HS-27A (cell line): ENCODE results near the gene DDX3X.
"Not testable (repeated sequence)": the region's sequence is repeated elsewhere in the genome, so short reads cannot be mapped to it uniquely, and the experiment has no call there.

ENCODE experiments used
- DNase-seq: peaks from one replicate; pipeline ENCODE4 v3.0.0-alpha.2; 2012; ENCODE audit warnings: low read depth, missing footprints

Gene DDX3X

GRCh38 chrX:41329101-41329500 lies 4.9 kb upstream of the DDX3X start:
- no peak for DNase-seq

DNA sequence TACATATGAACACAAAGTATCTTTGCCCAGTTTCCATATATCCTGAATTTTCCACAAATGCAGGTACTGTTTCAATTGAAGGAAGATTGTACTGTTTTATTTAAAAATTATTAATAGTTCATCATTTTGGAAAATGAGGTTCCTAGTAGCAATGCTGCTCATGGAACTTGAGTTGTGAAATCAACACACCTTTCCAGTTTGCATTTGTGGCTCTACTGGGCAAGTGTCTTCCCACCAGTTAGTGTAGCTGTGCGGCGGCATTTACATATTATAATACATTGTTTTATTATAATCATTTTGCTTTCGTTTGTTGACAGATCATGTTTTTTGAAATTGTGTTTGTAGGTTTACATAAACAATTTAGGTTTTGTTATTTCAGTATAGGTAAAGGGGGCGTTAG lies 2.0 kb upstream of the DDX3X start:
- DNase-seq, result no peak

DNA sequence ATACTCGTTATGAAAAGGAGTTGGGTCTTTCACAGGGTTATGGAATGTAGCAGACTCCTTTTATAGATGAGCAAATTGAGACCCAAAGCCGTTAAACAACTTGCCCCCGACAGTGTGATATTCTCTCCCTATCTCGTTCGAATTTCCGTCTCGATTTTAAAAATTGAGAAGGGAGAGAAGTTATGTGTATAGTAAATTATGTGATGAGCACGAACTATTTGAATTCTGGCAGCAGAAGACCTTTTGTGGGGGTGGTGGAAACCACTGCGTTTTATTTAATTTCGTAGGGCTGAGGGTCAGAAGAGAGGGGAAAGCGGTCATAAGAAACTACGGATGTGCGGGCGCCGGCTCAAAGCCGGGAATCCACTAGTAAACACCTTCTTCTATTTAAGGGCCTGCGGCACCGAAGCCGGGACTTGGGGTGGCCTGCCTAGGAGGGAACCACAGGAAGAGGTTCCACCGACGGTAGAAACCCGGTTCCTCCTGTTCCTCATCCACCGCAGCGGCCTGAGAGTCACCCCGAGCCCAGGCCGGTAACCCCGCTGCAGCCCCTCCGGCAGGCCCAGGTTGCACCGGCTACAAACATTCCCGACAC lies 1.5 kb upstream of the DDX3X start:
- DNase-seq, result no peak

- peak; percentile 50 for DNase-seq
Observed at GRCh38 chrX:41333003-41333743, 789 bp upstream of the DDX3X start.

DNA sequence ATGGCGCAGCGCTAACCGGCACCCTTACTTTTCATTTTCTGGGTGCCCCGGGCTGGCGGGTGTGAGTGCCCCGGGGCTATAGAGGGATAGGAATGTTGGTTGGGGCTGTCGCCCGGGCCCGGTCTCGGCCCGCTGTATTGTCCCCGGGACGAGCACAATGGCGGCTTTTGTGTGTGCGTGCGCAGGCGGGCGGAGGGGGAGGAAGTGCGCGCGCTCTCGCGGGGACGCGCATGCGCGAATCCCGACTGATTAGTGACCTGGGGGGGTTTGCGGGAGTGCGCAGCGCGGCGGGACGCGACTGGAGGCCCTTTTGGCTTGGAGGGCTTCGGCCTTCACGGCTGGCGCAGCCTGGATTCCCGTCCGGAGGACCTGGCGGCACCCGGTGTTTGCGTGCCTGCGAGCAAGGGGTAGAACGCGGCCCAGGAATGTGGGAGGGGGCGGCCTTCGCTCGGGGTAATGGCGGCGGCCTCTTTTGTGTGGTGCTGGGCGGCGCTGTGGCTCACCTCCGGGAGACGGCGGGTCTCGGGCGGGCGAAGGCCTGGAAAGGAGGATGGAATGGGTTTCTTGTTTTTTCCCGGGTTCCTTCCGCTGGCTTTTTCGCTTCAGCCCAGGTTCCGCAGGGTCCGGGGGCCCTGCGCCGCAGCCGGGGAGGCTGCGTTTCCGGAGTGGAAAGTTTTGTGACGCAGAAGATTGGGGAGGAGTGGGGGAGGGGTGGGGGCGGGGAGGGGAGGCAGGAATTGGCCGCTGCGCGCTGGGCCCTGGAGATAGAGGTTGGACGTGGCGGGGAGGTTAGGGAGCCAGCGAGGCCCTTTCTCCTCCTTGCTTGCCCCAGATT lies 618 bp downstream of the DDX3X start:
- no peak for DNase-seq

DNA sequence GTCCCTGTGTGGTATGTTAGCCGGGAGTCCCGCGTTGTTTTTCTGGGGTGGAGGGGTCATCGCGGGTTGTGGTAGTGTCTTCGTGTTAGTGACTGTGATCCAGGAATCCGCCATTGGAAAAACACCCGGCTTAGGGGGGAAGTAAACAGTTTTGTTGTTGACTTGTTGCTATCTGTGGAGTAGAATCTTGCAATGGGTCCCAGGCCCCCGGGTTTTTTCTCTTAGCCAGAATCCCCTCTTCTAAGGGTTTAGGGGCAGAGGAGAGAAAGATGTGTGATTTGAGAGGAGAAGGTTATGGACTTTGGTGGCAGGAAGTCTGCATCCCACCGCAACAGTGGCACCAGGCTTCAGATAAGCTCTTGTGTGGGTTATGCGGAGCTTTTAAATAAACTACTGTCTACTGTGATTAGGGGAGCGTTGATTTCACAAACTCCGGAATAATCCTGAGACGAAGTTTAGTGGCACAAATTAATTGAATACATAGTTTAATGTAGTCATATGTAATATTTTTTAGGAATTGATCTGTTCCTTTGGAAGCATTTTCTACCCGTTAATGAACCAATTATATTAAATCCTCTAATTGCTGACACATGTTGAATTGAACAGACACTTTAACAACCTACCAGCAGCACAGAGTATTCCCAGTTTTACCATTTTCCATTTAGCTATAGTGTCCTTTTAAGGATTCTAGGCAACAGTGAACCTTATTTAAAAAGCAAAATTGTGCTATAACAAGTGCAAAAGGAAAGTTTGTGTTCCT lies 1.4 kb downstream of the DDX3X start:
- DNase-seq, result no peak

- DNase-seq, result no peak
Observed at GRCh38 chrX:41335958-41336331, 2.0 kb downstream of the DDX3X start.

DNA sequence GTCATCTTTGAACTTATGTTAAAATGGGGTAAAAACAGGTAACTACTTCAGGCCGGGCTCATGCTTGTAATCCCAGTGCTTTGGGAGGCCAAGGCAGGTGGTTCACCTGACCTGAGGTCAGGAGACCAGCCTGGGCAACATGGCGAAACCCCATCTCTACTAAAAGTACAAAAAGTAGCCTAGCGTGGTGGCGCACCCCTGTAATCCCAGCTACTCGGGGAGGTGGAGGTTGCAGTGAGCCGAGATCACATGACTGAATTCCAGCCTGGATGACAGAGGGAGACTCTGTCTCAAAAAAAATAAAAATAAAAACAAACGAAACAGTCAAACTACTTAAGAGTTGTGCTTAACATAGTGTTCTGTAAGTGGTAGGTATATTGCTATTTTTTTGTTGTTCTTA lies 2.5 kb downstream of the DDX3X start:
- DNase-seq, result no peak

- no peak for DNase-seq
Observed at GRCh38 chrX:41337140-41337539, 3.2 kb downstream of the DDX3X start.

DNA sequence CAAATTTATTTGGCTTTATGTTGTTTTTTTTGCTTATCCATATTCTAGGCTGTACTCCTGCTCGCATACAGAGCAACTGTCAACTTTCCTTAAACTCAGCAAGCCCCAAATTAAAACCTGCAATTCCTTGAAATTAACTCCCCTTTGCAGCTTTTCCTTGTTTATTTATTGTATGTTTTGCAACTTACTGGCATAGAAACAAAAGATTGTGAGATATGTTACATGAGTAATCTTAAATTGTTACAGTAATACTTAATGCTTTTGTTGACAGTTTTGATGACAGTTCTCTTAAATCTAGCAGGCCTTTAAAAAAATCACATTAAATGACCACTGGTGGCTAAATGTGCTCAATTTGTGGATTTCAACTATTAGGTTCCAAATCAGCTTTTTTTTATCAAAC lies 4.5 kb downstream of the DDX3X start:
- no peak for DNase-seq

- DNase-seq, result no peak
Observed at GRCh38 chrX:41339148-41339547, 5.2 kb downstream of the DDX3X start.

- DNase-seq, result no peak
Observed at GRCh38 chrX:41344053-41344452, 10.1 kb downstream of the DDX3X start.

DNA sequence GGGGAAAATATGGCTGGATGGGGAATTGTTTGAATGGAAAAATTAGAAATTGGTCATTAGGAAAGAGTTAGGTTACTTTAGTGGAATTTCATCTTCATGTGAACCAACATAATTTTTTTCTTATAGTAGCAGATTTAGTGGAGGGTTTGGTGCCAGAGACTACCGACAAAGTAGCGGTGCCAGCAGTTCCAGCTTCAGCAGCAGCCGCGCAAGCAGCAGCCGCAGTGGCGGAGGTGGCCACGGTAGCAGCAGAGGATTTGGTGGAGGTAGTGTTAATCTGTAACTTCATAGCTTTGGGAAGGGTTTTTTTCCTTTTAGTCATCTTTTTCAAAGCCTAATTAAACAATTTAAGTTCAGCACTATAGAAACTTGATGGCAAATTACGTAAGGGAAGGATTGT lies 13.2 kb downstream of the DDX3X start:
- no peak for DNase-seq

DNA sequence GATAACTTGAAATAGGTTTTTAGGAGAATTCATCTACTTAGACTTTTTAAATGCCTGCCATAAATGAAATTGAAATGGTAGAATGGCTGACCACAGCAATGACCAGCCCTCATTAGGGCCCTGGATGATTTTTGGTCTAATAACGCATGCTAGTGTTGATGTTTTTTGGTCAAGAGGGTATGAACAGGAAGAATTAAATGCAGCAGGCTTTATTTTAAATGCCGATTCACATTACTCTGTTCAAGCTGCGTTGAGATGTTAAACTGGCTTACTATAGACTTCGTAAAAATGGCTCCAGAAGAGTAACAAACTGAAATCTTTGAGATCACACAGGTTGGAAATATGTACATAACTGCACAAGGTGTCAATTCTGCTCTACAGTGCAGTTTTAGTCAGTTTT lies 14.6 kb downstream of the DDX3X start:
- no peak for DNase-seq

- DNase-seq, result no peak
Observed at GRCh38 chrX:41350150-41350975, 16.4 kb downstream of the DDX3X start.

- DNase-seq, result no peak
Observed at GRCh38 chrX:41350976-41351569, 17.1 kb downstream of the DDX3X start.

DNA sequence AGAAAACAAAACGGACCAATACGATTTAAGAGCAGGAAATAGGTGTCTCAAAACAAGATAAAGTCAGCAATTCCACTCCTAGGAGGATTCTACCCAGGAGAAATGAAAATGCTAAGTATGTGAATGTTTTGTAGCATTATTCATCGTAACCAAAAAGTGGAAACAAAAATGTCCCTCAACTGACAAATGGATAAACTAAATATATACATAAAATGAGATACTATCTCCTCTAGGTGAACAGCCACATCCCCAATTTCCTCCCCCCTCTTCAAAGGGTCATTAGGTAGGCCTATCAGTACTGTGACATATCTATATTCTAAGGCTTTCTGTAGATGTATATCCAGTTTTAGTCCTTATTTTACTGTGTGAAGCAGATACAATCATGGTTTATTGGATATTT lies 18.0 kb downstream of the DDX3X start:
- no peak for DNase-seq

GRCh38 chrX:41352329-41352838 lies 18.4 kb downstream of the DDX3X start:
- no peak for DNase-seq

DNA sequence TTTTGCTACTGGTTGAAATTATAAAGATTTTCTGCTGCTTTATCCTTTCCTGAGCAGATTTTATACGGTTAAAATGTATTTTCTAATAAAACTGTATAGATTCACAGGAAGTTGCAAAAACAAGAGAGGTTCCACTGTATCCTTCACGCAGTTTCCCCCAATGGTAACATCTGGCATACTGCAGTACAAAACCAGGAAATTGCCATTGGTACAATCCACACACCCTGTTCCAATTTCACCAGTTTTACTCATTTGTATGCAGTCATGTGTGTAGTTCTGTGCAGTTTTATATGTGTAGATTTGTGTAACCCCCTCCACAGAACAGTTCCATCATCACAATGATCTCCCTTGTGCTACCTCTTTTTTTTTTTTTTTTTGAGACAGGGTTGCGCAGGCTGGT lies 20.0 kb downstream of the DDX3X start:
- DNase-seq, result no peak

DNA sequence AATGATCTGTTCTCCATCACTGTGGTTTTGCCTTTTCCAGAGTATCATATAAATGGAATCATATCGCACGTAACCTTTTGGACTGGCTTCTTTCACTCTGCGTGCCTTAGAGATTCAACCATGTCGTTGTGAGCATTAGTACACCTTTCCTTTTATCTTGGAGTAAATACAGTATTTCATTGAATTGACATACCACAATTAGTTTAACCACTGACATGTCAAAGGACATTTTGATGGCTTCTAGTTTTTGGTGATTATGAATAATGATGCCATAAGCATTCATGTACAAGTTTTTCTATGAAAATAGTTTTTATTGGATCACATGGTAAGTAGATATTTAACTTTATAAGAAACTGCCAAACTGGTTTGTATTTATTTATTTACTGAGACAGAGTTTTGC lies 35.2 kb downstream of the DDX3X start:
- DNase-seq, result no peak

GRCh38 chrX:41371575-41371974 lies 37.6 kb downstream of the DDX3X start:
- not testable (repeated sequence) for DNase-seq
